Gastrocnemius medialis (tissue), 4 donors: Measurements from ENCODE around the gene NKX1-2. TPM values are rescaled to one million over a fixed set of nuclear protein-coding genes. Genes with fewer than 3 reads are reported as not detected.

Source experiments
- ATAC-seq, 2 donors: fragments of 150-250 bp; one replicate each; pipeline ENCODE4 v1.9.1; 2016
- DNase-seq, 2 donors: peaks; one replicate each; pipeline ENCODE4 v3.0.0-alpha.2; 2019
- H3K27ac ChIP-seq, 4 donors: fragments of 200-600 bp; sonication (generic); 1 replicate in 1 of 4; 2 replicates in 3 of 4; pipeline ENCODE4 v1.5.1; 2016 to 2018; ENCODE audit warnings: mild to moderate bottlenecking in 2 of 4, moderate library complexity in 1 of 4
- H3K27me3 ChIP-seq, 3 donors: fragments of 200-600 bp; sonication (generic) in 2 of 3; 1 replicate in 1 of 3; 2 replicates in 2 of 3; pipeline versions ENCODE4 v1.5.1 to v1.6.0; 2016 to 2019; ENCODE audit warnings: mild to moderate bottlenecking in 1 of 3, moderate library complexity in 1 of 3
- H3K36me3 ChIP-seq, 2 donors: fragments of 200-600 bp; sonication (generic) in 1 of 2; one replicate each; pipeline ENCODE4 v1.5.1; 2017 to 2018
- H3K4me1 ChIP-seq, 2 donors: fragments of 200-600 bp; sonication (generic) in 1 of 2; one replicate each; pipeline ENCODE4 v1.5.1; 2016 to 2017; ENCODE audit warnings: mild to moderate bottlenecking in 2 of 2
- H3K4me3 ChIP-seq, 4 donors: fragments of 200-600 bp; sonication (generic) in 3 of 4; 1 replicate in 1 of 4; 2 replicates in 3 of 4; pipeline ENCODE4 v1.5.1; 2016 to 2019; ENCODE audit warnings: mild to moderate bottlenecking in 2 of 4
- H3K9me3 ChIP-seq, 3 donors: fragments of 200-600 bp; sonication (generic) in 2 of 3; 1 replicate in 1 of 3; 2 replicates in 2 of 3; pipeline ENCODE4 v1.5.1; 2016 to 2019
- CTCF ChIP-seq, 5 experiments: fragments of 450-650 bp in 3 of 5; fragments of 200-600 bp in 2 of 5; sonication (generic) in 2 of 5; IDR thresholded peaks in 4 of 5; conservative IDR thresholded peaks in 1 of 5; 1 replicate in 4 of 5; 2 replicates in 1 of 5; pipeline ENCODE4 v1.5.1; 2016 to 2019; ENCODE audit warnings: antibody characterized with exemption in 5 of 5, mild to moderate bottlenecking in 3 of 5, moderate library complexity in 3 of 5
- POLR2A ChIP-seq, 2 donors: fragments of 450-650 bp; IDR thresholded peaks; one replicate each; pipeline ENCODE4 v1.6.1; 2017; ENCODE audit warnings: antibody characterized with exemption in 2 of 2, mild to moderate bottlenecking in 2 of 2, moderate library complexity in 2 of 2
- in situ Hi-C, 4 donors: fragments of 200-750 bp; cut with MboI; loops; one replicate each; pipeline versions ENCODE4 v1.15.0 to v1.8.0; 2017; ENCODE audit warnings: low sequenced_read_pairs in 4 of 4
- intact Hi-C: fragments of 100-400 bp; cut with DNase I; formaldehyde crosslinking; loops from one replicate; pipeline ENCODE4 v1.15.1; 2023; ENCODE audit warnings: low total_unique reads
- total RNA-seq, 4 donors: library from RNA; depleted of rRNA; stranded (reverse); fragments of >200 nt; gene quantifications; one replicate each; pipeline versions ENCODE4 v1.1.0 to v1.2.3, GENCODE V29; 2016

The NKX1-2 gene
- total RNA-seq, 4 donors from 2014 or later, result not detected

GRCh38 chr10:124493214-124493882, 43.5 kb upstream of the NKX1-2 start:
- no peak for DNase-seq
- Histone ChIP-seq H3K27ac (no peak overlapping the region), H3K27me3 (no peaks in the 10 kb centered on the region), H3K9me3 (no peaks in the 10 kb centered on the region), H3K36me3 (no peaks in the 10 kb centered on the region), H3K4me3 (no peak overlapping the region), H3K4me1 (no peaks in the 10 kb centered on the region)
- in situ Hi-C loops, result no loop called here
- TF ChIP-seq CTCF (IDR thresholded peaks at IDR 0.05 in 4 of 5, conservative IDR thresholded peaks at IDR 0.05 in 1 of 5) (no peak), POLR2A (IDR thresholded peaks at IDR 0.05) (no peak)
- intact Hi-C loops, result no loop called here
- no peak for ATAC-seq

DNA sequence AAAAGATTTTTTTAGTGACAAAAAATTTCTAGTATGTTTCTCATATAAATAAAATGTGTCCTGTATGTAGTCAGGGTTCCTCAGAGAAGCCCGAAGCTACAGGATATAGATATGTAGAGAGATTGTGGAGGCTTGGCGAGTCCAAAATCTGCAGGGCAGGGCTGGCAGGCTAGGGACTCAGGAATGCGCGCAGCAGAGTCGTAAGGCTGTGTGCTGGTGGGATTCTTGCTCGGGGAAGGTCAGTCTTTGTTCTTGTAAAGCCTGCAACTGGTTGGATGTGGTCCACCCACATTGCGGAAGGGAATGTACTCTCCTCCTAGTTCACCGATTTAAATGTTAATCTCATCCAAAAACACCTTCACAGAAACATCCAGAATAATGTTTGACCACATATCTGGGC, 42.4 kb upstream of the NKX1-2 start:
- Histone ChIP-seq H3K36me3 (no peaks in the 10 kb centered on the region), H3K27ac (no peak overlapping the region), H3K4me3 (no peak overlapping the region), H3K4me1 (no peaks in the 10 kb centered on the region), H3K27me3 (no peaks in the 10 kb centered on the region), H3K9me3 (no peaks in the 10 kb centered on the region)
- intact Hi-C loops, result no loop called here
- DNase-seq (no peak), ATAC-seq (no peak)
- TF ChIP-seq POLR2A (IDR thresholded peaks at IDR 0.05) (no peak), CTCF (IDR thresholded peaks at IDR 0.05 in 4 of 5, conservative IDR thresholded peaks at IDR 0.05 in 1 of 5) (no peak)
- in situ Hi-C loops, result no loop called here

GRCh38 chr10:124491105-124491504, 41.3 kb upstream of the NKX1-2 start:
- Histone ChIP-seq H3K4me1 (no peaks in the 10 kb centered on the region), H3K27me3 (no peaks in the 10 kb centered on the region), H3K4me3 (no peak overlapping the region), H3K9me3 (peaks cover 0 to 5% (median 0%) of the 10 kb centered on the region in 3 donors), H3K36me3 (no peaks in the 10 kb centered on the region), H3K27ac (no peak overlapping the region)
- ATAC-seq (no peak), DNase-seq (no peak)
- TF ChIP-seq POLR2A (IDR thresholded peaks at IDR 0.05) (no peak), CTCF (IDR thresholded peaks at IDR 0.05 in 4 of 5, conservative IDR thresholded peaks at IDR 0.05 in 1 of 5) (no peak)
- intact Hi-C loops, result no loop called here
- in situ Hi-C loops, result no loop called here

DNA sequence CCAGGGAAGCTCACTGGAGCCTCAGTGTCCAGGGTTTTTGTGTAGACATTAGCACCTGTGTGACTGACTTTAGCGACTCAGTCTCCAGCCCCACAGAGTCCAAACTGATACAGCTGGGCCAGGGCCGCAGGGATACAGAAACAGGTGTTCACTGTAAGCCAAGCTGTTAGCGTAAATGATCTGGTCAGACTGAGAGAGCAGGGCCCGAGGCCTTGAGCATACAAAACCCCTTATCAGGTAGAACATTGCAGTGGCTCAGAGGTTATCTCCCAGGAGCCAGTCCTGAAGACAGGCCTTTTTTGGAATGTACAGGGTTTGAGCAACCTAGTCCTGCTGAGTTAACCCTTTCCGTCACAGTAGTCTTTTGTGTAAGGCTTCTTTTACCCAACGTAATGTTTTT, 36.8 kb upstream of the NKX1-2 start:
- TF ChIP-seq POLR2A (IDR thresholded peaks at IDR 0.05) (no peak), CTCF (IDR thresholded peaks at IDR 0.05 in 4 of 5, conservative IDR thresholded peaks at IDR 0.05 in 1 of 5) (no peak)
- in situ Hi-C loops, result no loop called here
- no peak for ATAC-seq

GRCh38 chr10:124484661-124485060, 34.8 kb upstream of the NKX1-2 start:
- no peak for TF ChIP-seq POLR2A (IDR thresholded peaks at IDR 0.05)
- no peak for TF ChIP-seq CTCF (IDR thresholded peaks at IDR 0.05 in 4 of 5, conservative IDR thresholded peaks at IDR 0.05 in 1 of 5)
- no peak overlapping the region for H3K4me3 ChIP-seq
- intact Hi-C loops (no loop called here), in situ Hi-C loops (no loop called here)
- no peak overlapping the region for H3K27ac ChIP-seq
- DNase-seq (no peak), ATAC-seq (no peak)
- no peaks in the 10 kb centered on the region for H3K36me3 ChIP-seq
- no peaks in the 10 kb centered on the region for H3K27me3 ChIP-seq
- H3K4me1 ChIP-seq, result no peaks in the 10 kb centered on the region
- peaks cover 0 to 5% (median 0%) of the 10 kb centered on the region in 3 donors for H3K9me3 ChIP-seq

More for the DNA sequence above, 36.8 kb upstream of the NKX1-2 start:
- Histone ChIP-seq H3K4me3 (no peak overlapping the region), H3K27me3 (no peaks in the 10 kb centered on the region), H3K4me1 (no peaks in the 10 kb centered on the region), H3K27ac (no peak overlapping the region), H3K36me3 (no peaks in the 10 kb centered on the region), H3K9me3 (peaks cover 0 to 5% (median 0%) of the 10 kb centered on the region in 3 donors)
- intact Hi-C loops, result no loop called here
- DNase-seq, result no peak
